GM19351 (cell line): ENCODE data around the gene PEF1.

Experiments used
- ATAC-seq: cut with Tn5 transposase; IDR thresholded peaks from one replicate; pipeline ENCODE4 v1.9.1; 2021; ENCODE audit warnings: mild to moderate bottlenecking, moderate library complexity; ENCODE audit not compliant: unreplicated experiment

The PEF1 gene

DNA sequence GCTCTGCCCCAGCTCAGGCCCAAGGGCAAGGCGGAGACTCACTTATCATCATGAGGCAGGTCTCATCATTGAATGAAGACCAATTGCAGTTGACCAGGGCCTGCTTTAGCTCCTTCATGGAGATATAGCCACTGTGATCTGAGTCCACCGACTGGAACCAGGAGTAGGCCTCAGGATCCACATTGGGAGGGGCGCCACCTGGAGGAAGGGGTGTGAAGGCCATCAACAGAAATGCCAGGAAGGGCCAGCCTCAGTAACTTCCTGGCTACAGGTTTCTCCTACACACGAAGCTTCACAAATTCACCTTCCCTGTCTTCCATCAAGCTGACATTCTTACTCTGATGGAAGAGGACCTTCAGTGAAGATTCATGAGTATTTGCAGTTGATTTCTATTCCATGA, 11.6 kb downstream of the PEF1 start:
- ATAC-seq = no peak

- ATAC-seq = no peak
Observed at GRCh38 chr1:31632649-31633048, 12.0 kb downstream of the PEF1 start.

DNA sequence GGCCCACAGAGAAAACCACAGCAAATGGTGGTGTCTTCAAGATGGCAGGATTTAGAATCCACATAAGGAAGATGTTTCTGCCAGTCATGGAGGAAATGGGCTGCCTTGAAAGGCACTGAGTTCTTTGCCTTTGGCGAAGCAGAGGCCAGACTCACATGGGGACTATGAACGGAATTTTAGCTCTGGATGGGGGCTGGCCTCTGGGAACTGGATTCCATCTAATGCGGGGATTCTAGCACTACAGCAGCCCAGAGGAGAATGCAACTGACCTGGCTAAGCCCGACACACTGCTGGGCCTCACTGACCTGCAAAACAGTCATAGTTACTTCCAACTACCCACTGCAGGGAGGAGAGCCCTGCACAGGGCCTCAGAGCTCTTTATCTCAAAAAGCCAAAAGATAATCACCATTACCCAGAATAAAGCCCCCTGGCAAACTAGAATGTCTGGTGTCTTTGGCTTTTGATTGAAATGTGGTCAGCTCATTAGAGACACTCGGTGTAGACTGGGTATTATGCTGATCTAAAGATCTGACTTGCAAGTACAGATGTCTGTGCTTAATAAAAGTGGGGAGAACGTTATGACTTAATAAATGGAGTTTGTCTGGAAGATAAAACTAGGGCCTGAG, 15.6 kb downstream of the PEF1 start:
- no peak for ATAC-seq

- ATAC-seq = no peak
Observed at GRCh38 chr1:31627930-31628559, 16.6 kb downstream of the PEF1 start.

GRCh38 chr1:31627301-31627929, 17.3 kb downstream of the PEF1 start:
- ATAC-seq = no peak

GRCh38 chr1:31626223-31627207, 18.2 kb downstream of the PEF1 start:
- no peak for ATAC-seq

- ATAC-seq = no peak
Observed at GRCh38 chr1:31625561-31626222, 19.0 kb downstream of the PEF1 start.

- ATAC-seq = no peak
Observed at GRCh38 chr1:31624731-31625514, 19.8 kb downstream of the PEF1 start.

DNA sequence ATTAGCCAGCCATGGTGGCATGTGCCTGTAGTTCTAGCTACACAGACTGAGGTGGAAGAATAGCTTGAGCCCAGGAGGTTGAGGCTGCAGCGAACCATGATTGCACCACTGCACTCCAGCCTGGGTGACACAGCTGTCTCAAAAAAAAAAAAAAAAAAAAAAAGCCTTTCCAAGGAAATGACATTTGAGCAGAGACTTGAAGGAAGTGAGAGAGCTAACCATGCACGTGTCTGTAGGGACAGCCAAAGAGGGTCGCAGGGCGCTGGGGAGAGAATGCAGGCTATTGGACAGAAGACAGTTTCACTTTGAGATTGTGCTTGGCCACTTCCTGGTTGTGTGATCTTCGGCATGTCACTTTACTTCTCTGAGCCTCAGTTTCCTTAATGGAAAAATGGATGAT, 20.4 kb downstream of the PEF1 start:
- no peak for ATAC-seq

GRCh38 chr1:31623365-31623764, 21.3 kb downstream of the PEF1 start:
- no peak for ATAC-seq

GRCh38 chr1:31621847-31622730, 22.6 kb downstream of the PEF1 start:
- no peak for ATAC-seq

- no peak for ATAC-seq
Observed at GRCh38 chr1:31621498-31621820, 23.2 kb downstream of the PEF1 start.

DNA sequence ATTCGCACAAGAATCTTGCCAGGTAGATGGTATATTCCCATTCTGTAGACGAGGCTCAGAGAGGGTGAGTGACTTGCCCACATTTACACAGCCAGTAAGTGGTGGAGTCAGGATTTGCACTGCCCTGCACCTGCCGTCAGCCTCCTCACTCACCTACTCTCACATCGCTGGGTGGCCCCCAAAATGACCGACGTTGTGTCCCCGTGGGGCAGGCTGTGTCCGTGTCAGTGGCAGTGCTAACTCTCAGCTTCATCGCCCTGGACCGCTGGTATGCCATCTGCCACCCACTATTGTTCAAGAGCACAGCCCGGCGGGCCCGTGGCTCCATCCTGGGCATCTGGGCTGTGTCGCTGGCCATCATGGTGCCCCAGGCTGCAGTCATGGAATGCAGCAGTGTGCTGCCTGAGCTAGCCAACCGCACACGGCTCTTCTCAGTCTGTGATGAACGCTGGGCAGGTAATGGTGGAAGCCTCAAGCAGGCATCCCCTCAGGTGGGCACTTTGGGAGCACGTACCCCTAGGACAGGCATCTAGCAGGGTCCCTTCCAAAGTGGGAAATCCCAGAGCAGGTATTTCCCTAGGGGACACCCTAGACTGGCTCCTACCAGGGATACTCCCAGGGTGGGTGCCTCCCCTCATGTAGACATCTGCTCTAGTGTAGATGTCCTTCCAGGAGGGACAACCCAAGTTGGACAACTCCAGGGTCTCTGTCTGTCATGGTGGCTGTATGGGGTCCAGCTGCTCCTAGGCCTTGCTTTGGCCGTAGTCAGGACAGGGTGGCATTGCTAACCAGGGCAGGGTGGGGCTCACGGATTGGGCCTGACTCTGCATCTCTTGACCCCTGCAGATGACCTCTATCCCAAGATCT, 23.8 kb downstream of the PEF1 start:
- no peak for ATAC-seq

GRCh38 chr1:31618916-31619846, 25.5 kb downstream of the PEF1 start:
- ATAC-seq = no peak

DNA sequence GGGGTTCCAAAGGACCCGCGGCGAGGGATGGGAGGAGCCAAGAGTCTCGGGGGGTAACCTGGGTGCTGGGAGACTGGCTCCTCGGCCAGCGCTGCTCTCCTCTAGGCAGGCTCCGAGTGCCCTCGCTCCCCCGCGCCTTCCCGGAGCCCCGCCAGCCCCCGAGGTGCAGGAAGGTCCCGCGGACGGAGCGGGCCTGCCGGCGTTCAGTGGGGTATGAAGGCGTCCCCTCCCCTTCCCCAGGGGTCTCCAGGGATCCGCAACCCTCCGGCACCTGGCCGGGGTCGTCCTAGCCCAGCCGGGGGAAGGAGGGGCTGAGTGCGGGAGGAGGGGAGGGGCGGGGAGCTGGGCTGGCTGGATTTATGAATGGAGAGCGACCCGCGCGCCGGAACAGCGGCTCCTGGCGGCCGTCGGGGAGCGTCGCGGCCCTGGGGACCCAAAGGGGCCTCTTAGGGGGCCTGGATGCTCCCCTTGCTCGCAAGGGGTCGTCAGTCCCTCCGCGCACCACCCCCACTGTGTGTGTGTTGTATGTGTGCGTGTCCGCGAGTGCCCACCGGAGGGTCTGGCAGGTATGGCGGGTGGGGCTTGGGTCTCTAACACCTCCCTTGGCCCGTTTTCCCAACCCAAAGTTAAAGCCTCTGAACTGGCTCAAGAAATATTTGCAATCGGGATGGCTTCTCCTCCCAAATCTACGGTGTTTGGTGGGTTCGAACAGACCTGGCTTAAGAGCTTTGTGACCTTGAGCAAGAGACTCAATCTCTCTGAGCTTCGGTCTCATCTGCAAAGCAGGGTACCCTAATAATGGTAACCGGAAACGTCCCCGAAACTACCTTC, 26.5 kb downstream of the PEF1 start:
- ATAC-seq = no peak

GRCh38 chr1:31617218-31617915, 27.3 kb downstream of the PEF1 start, which contains the start of gene HCRTR1:
HCRTR1 (plus strand) TSS chr1:31617689; CDS start chr1:31619193, 1,504 bp downstream.
- ATAC-seq = no peak
